Measurements from ENCODE around the gene NRBP1. TPM values are rescaled to one million over a fixed set of nuclear protein-coding genes. Genes with fewer than 3 reads are reported as not detected.

Gene NRBP1
- total RNA-seq (100 to 1,000 TPM; 169 to 181 TPM), total RNA-seq (44.7 to 258 (median 139) reads per million in 172 experiments)
- 75.6 TPM for polyA plus RNA-seq (2013, experiment 1 of 2)
- polyA plus RNA-seq (2013, experiment 2 of 2): 83.9 TPM

DNA sequence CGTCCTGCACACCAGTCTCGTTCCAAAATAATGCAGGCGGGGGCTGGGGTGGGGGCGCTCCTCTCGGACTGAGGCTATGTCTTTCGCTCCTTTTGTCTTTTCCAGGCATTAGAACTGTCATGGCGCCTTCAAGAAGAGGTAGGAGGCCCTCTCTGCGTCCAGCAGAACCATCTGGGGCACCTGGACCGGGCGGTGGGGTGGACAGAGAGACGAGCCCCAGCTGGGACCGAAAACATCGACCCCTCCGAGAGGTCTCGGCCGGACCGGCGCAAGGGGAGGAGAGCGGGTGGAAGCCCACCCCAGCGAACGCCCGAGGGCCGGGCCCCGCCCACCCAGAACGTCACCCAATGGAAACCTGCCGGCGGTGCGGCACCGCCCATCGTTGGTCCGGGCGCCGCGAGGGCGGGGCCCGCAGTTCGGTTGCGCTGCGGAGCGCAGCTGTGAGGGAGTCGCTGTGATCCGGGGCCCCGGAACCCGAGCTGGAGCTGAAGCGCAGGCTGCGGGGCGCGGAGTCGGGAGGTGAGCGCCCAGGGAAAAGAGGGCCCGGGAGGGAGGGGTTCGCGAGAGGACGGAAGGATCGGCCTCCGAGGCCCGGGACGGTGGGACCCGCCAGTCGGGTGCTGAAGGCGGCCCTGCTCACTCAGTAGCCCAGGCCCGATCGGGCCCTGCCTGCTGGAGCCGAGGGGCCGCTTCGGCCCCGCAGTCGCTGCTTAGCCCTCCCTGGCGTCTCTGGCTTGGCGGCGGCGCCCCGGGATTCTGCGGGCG is at the start of gene NRBP1:
NRBP1 (plus strand) TSS at position 419 of the 765 bp plus-strand sequence. CDS start 4,643 bp downstream, outside the sequence.
- H3K36me3 ChIP-seq (ENCODE audit: insufficient read depth, low read length): peaks cover 7% of the 10 kb centered on the region
- no peaks in the 10 kb centered on the region for H3K27me3 ChIP-seq (ENCODE audit: control insufficient read depth in 1 of 2, insufficient read depth in 2 of 2, low read length in 2 of 2)
- no peaks in the 10 kb centered on the region for H3K9me3 Mint-ChIP-seq
- no peaks in the 10 kb centered on the region for H3K9me3 ChIP-seq (ENCODE audit: control insufficient read depth in 1 of 2, insufficient read depth in 1 of 2, low read length in 2 of 2)
- peak; percentile 93 for ATAC-seq (ENCODE audit: poor library complexity)
- ChIA-PET POLR2A (interaction anchor here (0.9 to 4.0 kb wide), 20 partner anchors 10 to 1442 kb away, joined by 3 to 59 read pairs (median 7); partner anchors contain the start of genes AGBL5, CCDC121, EIF2B4 and GPN1), CTCF (interaction anchor here (0.8 to 1.6 kb wide), 4 partner anchors 18 to 200 kb away, joined by 3 to 5 read pairs (median 4); partner anchors contain the start of genes CCDC121, EIF2B4, GPN1 and SNX17)
- TF ChIP-seq, protein P1, sequence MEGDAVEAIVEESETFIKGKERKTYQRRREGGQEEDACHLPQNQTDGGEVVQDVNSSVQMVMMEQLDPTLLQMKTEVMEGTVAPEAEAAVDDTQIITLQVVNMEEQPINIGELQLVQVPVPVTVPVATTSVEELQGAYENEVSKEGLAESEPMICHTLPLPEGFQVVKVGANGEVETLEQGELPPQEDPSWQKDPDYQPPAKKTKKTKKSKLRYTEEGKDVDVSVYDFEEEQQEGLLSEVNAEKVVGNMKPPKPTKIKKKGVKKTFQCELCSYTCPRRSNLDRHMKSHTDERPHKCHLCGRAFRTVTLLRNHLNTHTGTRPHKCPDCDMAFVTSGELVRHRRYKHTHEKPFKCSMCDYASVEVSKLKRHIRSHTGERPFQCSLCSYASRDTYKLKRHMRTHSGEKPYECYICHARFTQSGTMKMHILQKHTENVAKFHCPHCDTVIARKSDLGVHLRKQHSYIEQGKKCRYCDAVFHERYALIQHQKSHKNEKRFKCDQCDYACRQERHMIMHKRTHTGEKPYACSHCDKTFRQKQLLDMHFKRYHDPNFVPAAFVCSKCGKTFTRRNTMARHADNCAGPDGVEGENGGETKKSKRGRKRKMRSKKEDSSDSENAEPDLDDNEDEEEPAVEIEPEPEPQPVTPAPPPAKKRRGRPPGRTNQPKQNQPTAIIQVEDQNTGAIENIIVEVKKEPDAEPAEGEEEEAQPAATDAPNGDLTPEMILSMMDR (IDR thresholded peaks at IDR 0.05): no peak
- H3K27ac ChIP-seq (ENCODE audit: low read depth in 1 of 2, low read length in 2 of 2): peak within 1 kb of the TSS; percentile 80 to 90
- intact Hi-C loops (cut with DNase I, micrococcal nuclease): loop anchor here (1.0 to 5.0 kb wide), 8 partner anchors 19 to 106 kb away; partner anchors contain the start of genes IFT172 (in 2 of the 2), EIF2B4 (in 1 of the 2), GTF3C2 (in 1 of the 2) and MPV17 (in 1 of the 2)
- H3K4me3 Mint-ChIP-seq: peak within 1 kb of the TSS; percentile 100
- peak within 1 kb of the TSS; percentile 96 for H3K27ac Mint-ChIP-seq
- peak within 1 kb of the TSS; percentile 95 for H3K4me3 ChIP-seq (ENCODE audit: low read length)
- peaks cover 41% of the 10 kb centered on the region for H3K4me1 Mint-ChIP-seq (ENCODE audit: low read depth)
- H3K4me1 ChIP-seq (ENCODE audit: insufficient read depth, low read length): peaks cover 40% of the 10 kb centered on the region
- peak; percentile 77 to 95 (median 90) for DNase-seq
- H3K36me3 Mint-ChIP-seq (ENCODE audit: low read depth): peaks cover 33% of the 10 kb centered on the region
- H3K27me3 Mint-ChIP-seq: no peaks in the 10 kb centered on the region

DNA sequence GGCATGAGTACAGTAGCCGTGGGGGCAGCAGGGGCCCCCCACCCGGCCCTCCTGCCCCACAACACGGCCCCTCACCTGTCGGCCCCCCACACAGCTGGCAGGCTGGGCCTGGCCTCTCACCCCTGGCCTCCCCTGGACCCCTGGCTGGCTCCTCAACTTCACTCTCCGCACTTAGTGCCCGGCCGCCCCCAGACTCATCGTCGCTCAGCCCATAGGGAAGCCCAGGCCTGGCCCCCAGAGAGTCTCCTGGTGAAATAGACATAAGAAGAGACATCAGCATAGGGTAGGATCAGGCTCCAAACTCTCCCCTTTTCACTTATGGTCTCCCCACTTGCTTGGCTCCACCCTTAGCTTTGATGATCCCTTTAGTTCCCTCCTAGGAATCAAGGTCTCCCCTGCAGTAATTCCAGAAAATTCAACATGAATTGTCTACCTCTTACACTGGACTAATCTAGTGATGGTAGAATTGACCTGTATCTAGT is 49.6 kb upstream of the NRBP1 start:
- no peaks in the 10 kb centered on the region for H3K27me3 Mint-ChIP-seq
- intact Hi-C loops (cut with DNase I, micrococcal nuclease): loop anchor here in 1 of 2 experiments (5.0 kb wide), 1 partner anchor 242 kb away; the partner anchor contains the start of gene PRR30
- H3K36me3 ChIP-seq (ENCODE audit: insufficient read depth, low read length): peaks cover 65% of the 10 kb centered on the region
- POLR2A ChIA-PET: interaction anchor here (0.8 to 2.9 kb wide), 8 partner anchors 8 to 250 kb away, joined by 3 to 30 read pairs (median 8); partner anchors contain the start of genes CCDC121, EIF2B4, GPN1 and MPV17
- no peak overlapping the region for H3K4me3 ChIP-seq (ENCODE audit: low read length)
- H3K27me3 ChIP-seq (ENCODE audit: control insufficient read depth in 1 of 2, insufficient read depth in 2 of 2, low read length in 2 of 2): no peaks in the 10 kb centered on the region
- H3K36me3 Mint-ChIP-seq (ENCODE audit: low read depth): peaks cover 79% of the 10 kb centered on the region
- peaks cover 18% of the 10 kb centered on the region for H3K4me1 ChIP-seq (ENCODE audit: insufficient read depth, low read length)
- ATAC-seq (ENCODE audit: poor library complexity) (no peak), DNase-seq (no peak)
- TF ChIP-seq, protein P1 (IDR thresholded peaks at IDR 0.05): no peak
- H3K27ac ChIP-seq (ENCODE audit: low read depth in 1 of 2, low read length in 2 of 2): no peak overlapping the region
- H3K27ac Mint-ChIP-seq: peak overlapping the region; percentile 91
- peak overlapping the region; percentile 93 for H3K4me3 Mint-ChIP-seq
- peaks cover 32% of the 10 kb centered on the region for H3K4me1 Mint-ChIP-seq (ENCODE audit: low read depth)
- no peaks in the 10 kb centered on the region for H3K9me3 Mint-ChIP-seq
- no peaks in the 10 kb centered on the region for H3K9me3 ChIP-seq (ENCODE audit: control insufficient read depth in 1 of 2, insufficient read depth in 1 of 2, low read length in 2 of 2)
- CTCF ChIA-PET: interaction anchor here (1.2 kb wide), 1 partner anchor 52 kb away, joined by 5 read pairs; no protein-coding TSS in a partner anchor

DNA sequence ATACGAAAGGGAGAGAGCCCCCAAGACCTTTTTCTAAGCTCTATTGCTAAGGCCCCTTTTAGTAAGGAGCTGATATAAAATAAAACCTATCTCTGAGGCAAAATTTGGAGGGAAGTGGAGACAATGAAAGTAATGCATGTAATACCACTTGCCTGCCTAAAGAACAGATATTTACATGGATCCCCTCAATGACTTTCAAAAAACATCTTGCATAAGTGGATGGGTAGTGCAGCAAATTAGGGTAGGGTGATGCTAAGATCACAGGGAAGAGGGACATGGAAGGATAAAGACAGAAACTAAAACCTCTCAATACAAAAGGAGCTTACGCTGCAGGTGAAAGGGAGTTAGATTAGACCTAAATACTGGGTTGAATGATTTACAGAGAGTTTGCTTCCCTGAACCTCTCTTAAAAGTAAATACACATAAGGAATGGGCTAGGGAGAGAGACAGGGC is 49.0 kb upstream of the NRBP1 start:
- H3K36me3 Mint-ChIP-seq (ENCODE audit: low read depth): peaks cover 80% of the 10 kb centered on the region
- H3K36me3 ChIP-seq (ENCODE audit: insufficient read depth, low read length): peaks cover 65% of the 10 kb centered on the region
- peak overlapping the region; percentile 66 for H3K4me3 ChIP-seq (ENCODE audit: low read length)

More for the DNA sequence above, 49.0 kb upstream of the NRBP1 start:
- ATAC-seq (ENCODE audit: poor library complexity) (no peak), DNase-seq (no peak)
- H3K9me3 ChIP-seq (ENCODE audit: control insufficient read depth in 1 of 2, insufficient read depth in 1 of 2, low read length in 2 of 2): no peaks in the 10 kb centered on the region
- Mint-ChIP-seq H3K9me3 (no peaks in the 10 kb centered on the region), H3K27ac (peak overlapping the region; percentile 91), H3K4me3 (peak overlapping the region; percentile 93), H3K27me3 (no peaks in the 10 kb centered on the region), H3K4me1 (ENCODE audit: low read depth) (peaks cover 32% of the 10 kb centered on the region)
- ChIA-PET CTCF (interaction anchor here (1.2 kb wide), 1 partner anchor 51 kb away, joined by 5 read pairs; no protein-coding TSS in a partner anchor), POLR2A (interaction anchor here (0.7 to 2.9 kb wide), 12 partner anchors 8 to 249 kb away, joined by 3 to 30 read pairs (median 9); partner anchors contain the start of genes CCDC121, EIF2B4, GPN1 and GTF3C2)
- TF ChIP-seq, protein P1 (IDR thresholded peaks at IDR 0.05): no peak
- no peaks in the 10 kb centered on the region for H3K27me3 ChIP-seq (ENCODE audit: control insufficient read depth in 1 of 2, insufficient read depth in 2 of 2, low read length in 2 of 2)
- H3K27ac ChIP-seq (ENCODE audit: low read depth in 1 of 2, low read length in 2 of 2): peak overlapping the region; percentile 50 to 83
- intact Hi-C loops (cut with DNase I, micrococcal nuclease): loop anchor here in 1 of 2 experiments (5.0 kb wide), 1 partner anchor 242 kb away; the partner anchor contains the start of gene PRR30
- H3K4me1 ChIP-seq (ENCODE audit: insufficient read depth, low read length): peaks cover 18% of the 10 kb centered on the region

All from CD4-positive, alpha-beta T cell (primary cell).